Thyroid gland (tissue), 4 donors: Measurements from ENCODE around the gene PIK3R5. TPM values are rescaled to one million over a fixed set of nuclear protein-coding genes. Genes with fewer than 3 reads are reported as not detected.

Experiments
- DNase-seq, 2 donors: peaks; one replicate each; pipeline ENCODE4 v3.0.0-alpha.2; 2019
- H3K27ac ChIP-seq, 3 donors: fragments of 200-600 bp; sonication (generic); 1 replicate in 2 of 3; 2 replicates in 1 of 3; pipeline ENCODE4 v1.5.1; 2016 to 2019; ENCODE audit warnings: mild to moderate bottlenecking in 1 of 3, moderate library complexity in 1 of 3
- H3K27me3 ChIP-seq: fragments of 200-600 bp; sonication (generic); one replicate; pipeline ENCODE4 v1.5.1; 2019
- H3K36me3 ChIP-seq, 2 donors: fragments of 200-600 bp; sonication (generic); one replicate each; pipeline ENCODE4 v1.5.1; 2016 to 2019
- H3K4me1 ChIP-seq, 2 donors: fragments of 200-600 bp; sonication (generic); one replicate each; pipeline ENCODE4 v1.5.1; 2017 to 2019
- H3K4me3 ChIP-seq, 3 donors: fragments of 200-600 bp; sonication (generic); replicated peaks in 1 of 3; 1 replicate in 2 of 3; 2 replicates in 1 of 3; pipeline ENCODE4 v1.5.1; 2016; ENCODE audit warnings: mild to moderate bottlenecking in 1 of 3
- H3K9me3 ChIP-seq: fragments of 200-600 bp; sonication (generic); one replicate; pipeline ENCODE4 v1.5.1; 2017
- CTCF ChIP-seq, 6 experiments: fragments of 200-600 bp in 3 of 6; fragments of 450-650 bp in 3 of 6; sonication (generic) in 3 of 6; IDR thresholded peaks; one replicate each; pipeline ENCODE4 v1.5.1; 2016 to 2019; ENCODE audit warnings: antibody characterized with exemption in 6 of 6, mild to moderate bottlenecking in 2 of 6, inconsistent platforms in 1 of 6, moderate library complexity in 1 of 6
- POLR2A ChIP-seq, 2 donors: fragments of 450-650 bp; IDR thresholded peaks; one replicate each; pipeline ENCODE4 v1.6.1; 2017; ENCODE audit warnings: antibody characterized with exemption in 2 of 2, mild to moderate bottlenecking in 2 of 2, moderate library complexity in 1 of 2
- WGBS, 2 donors: methylation state at CpG; one replicate each; pipeline ENCODE4 v1.1.5; 2017; 5-methylcytosine and 5-hydroxymethylcytosine counted together
- intact Hi-C: fragments of 100-400 bp; cut with DNase I; formaldehyde crosslinking; loops from one replicate; pipeline ENCODE4 v1.15.1; 2023
- total RNA-seq, 4 donors: library from RNA; depleted of rRNA; stranded (reverse); fragments of >200 nt; gene quantifications; one replicate each; pipeline ENCODE4 v1.2.3, GENCODE V29; 2016

PIK3R5 gene
- total RNA-seq, 4 donors from 2014 or later: 2.3 to 10.6 (median 5.1) TPM

GRCh38 chr17:8883353-8883752, 82.2 kb downstream of the PIK3R5 start:
- 95 to 98% methylated on average over 4 of the region's 4 CpGs for WGBS, 2 donors
- no peak for DNase-seq
- no peaks in the 10 kb centered on the region for H3K27me3 ChIP-seq
- H3K4me1 ChIP-seq: no peaks in the 10 kb centered on the region
- TF ChIP-seq CTCF (IDR thresholded peaks at IDR 0.05) (no peak), POLR2A (IDR thresholded peaks at IDR 0.05) (no peak)
- no peak overlapping the region for H3K4me3 ChIP-seq
- H3K36me3 ChIP-seq: no peaks in the 10 kb centered on the region
- no peak overlapping the region for H3K27ac ChIP-seq
- H3K9me3 ChIP-seq: no peaks in the 10 kb centered on the region
- intact Hi-C loops: no loop called here

- TF ChIP-seq CTCF (IDR thresholded peaks at IDR 0.05): no peak
- TF ChIP-seq POLR2A (IDR thresholded peaks at IDR 0.05): no peak
- no peak for DNase-seq
- H3K27me3 ChIP-seq: no peaks in the 10 kb centered on the region
- H3K9me3 ChIP-seq: no peaks in the 10 kb centered on the region
- WGBS, 2 donors: 94 to 98% methylated on average over 5 to 7 of the region's 7 CpGs
- intact Hi-C loops: no loop called here
- no peaks in the 10 kb centered on the region for H3K4me1 ChIP-seq
- no peak overlapping the region for H3K27ac ChIP-seq
- no peak overlapping the region for H3K4me3 ChIP-seq
- no peaks in the 10 kb centered on the region for H3K36me3 ChIP-seq
These were observed 83.9 kb downstream of the PIK3R5 start for GRCh38 chr17:8881606-8882005.

- intact Hi-C loops: no loop called here
- Histone ChIP-seq H3K4me1 (no peaks in the 10 kb centered on the region), H3K36me3 (no peaks in the 10 kb centered on the region), H3K27me3 (no peaks in the 10 kb centered on the region), H3K4me3 (no peak overlapping the region), H3K9me3 (no peaks in the 10 kb centered on the region), H3K27ac (no peak overlapping the region)
- WGBS, 2 donors: 95% methylated on average over 6 to 7 of the region's 7 CpGs
- TF ChIP-seq POLR2A (IDR thresholded peaks at IDR 0.05) (no peak), CTCF (IDR thresholded peaks at IDR 0.05) (no peak)
- no peak for DNase-seq
These were observed 85.0 kb downstream of the PIK3R5 start for GRCh38 chr17:8880466-8880865.

- no peak for TF ChIP-seq CTCF (IDR thresholded peaks at IDR 0.05)
- TF ChIP-seq POLR2A (IDR thresholded peaks at IDR 0.05): no peak
- Histone ChIP-seq H3K4me3 (no peak overlapping the region), H3K27ac (no peak overlapping the region), H3K36me3 (no peaks in the 10 kb centered on the region), H3K9me3 (no peaks in the 10 kb centered on the region), H3K4me1 (no peaks in the 10 kb centered on the region), H3K27me3 (no peaks in the 10 kb centered on the region)
- intact Hi-C loops: no loop called here
- DNase-seq: no peak
- 66 to 68% methylated on average over 7 of the region's 7 CpGs for WGBS, 2 donors
These were observed 86.1 kb downstream of the PIK3R5 start for GRCh38 chr17:8879410-8879809.

GRCh38 chr17:8877984-8878383, 87.5 kb downstream of the PIK3R5 start:
- H3K4me3 ChIP-seq: no peak overlapping the region
- WGBS, 2 donors: 75 to 76% methylated on average over 4 of the region's 4 CpGs

More at GRCh38 chr17:8877984-8878383, 87.5 kb downstream of the PIK3R5 start:
- no peak for TF ChIP-seq CTCF (IDR thresholded peaks at IDR 0.05)
- no peak for TF ChIP-seq POLR2A (IDR thresholded peaks at IDR 0.05)
- Histone ChIP-seq H3K27me3 (no peaks in the 10 kb centered on the region), H3K9me3 (no peaks in the 10 kb centered on the region), H3K36me3 (no peaks in the 10 kb centered on the region), H3K4me1 (no peaks in the 10 kb centered on the region), H3K27ac (no peak overlapping the region)
- intact Hi-C loops: no loop called here
- DNase-seq: no peak
